D721Med (cell line): ENCODE results near the gene OR13H1.
"Not testable (repeated sequence)": the region's sequence is repeated elsewhere in the genome, so short reads cannot be mapped to it uniquely, and the experiment has no call there.

Source experiments
- DNase-seq: peaks from one replicate; pipeline ENCODE4 v3.0.0; 2011; ENCODE audit warnings: low spot score; ENCODE audit not compliant: insufficient read length
- FAIRE-seq: peaks from 2 replicates; lab custom pipeline; 2011; peaks lifted over from hg19 to GRCh38; lab: Jason Lieb, UNC
- TF ChIP-seq, protein P1 (sequence below): IDR thresholded peaks from 2 replicates; pipeline ENCODE4 v1.5.1; 2012; ENCODE audit warnings: mild to moderate bottlenecking, control low read depth; ENCODE audit not compliant: insufficient read depth; ENCODE audit errors: missing control alignments

The OR13H1 gene

DNA sequence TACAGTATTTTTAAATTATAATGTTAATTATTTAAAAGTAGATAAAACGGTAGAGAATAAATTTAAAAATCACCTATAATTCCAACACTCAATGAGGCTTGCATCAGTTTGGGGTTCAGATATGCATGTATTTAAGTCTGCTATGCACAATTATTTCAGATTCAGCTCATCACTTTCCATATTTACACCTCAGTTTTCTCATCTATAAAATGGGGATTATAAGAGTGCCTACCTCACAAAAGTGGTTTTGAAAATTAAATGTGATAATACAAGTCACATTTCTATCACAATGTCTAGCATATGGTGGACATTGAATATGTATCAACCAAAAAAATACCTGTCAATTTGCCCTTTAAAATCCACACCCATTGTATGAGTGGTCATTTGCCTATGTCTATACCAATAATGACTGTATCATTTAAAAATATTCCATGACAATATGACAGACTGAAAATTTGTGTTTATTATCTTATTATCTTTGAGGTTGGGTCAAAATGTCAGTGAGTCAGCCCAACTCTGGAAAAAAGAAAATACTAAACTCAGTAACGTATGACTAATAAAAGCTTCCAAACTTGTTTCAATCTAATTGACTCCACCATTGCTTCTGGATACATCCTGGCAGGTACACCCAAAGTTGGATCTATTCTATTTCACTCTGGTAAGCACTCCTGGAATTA is 20.8 kb downstream of the OR13H1 start:
- TF ChIP-seq, protein P1, sequence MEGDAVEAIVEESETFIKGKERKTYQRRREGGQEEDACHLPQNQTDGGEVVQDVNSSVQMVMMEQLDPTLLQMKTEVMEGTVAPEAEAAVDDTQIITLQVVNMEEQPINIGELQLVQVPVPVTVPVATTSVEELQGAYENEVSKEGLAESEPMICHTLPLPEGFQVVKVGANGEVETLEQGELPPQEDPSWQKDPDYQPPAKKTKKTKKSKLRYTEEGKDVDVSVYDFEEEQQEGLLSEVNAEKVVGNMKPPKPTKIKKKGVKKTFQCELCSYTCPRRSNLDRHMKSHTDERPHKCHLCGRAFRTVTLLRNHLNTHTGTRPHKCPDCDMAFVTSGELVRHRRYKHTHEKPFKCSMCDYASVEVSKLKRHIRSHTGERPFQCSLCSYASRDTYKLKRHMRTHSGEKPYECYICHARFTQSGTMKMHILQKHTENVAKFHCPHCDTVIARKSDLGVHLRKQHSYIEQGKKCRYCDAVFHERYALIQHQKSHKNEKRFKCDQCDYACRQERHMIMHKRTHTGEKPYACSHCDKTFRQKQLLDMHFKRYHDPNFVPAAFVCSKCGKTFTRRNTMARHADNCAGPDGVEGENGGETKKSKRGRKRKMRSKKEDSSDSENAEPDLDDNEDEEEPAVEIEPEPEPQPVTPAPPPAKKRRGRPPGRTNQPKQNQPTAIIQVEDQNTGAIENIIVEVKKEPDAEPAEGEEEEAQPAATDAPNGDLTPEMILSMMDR = no peak
- DNase-seq = no peak
- FAIRE-seq = no peak

DNA sequence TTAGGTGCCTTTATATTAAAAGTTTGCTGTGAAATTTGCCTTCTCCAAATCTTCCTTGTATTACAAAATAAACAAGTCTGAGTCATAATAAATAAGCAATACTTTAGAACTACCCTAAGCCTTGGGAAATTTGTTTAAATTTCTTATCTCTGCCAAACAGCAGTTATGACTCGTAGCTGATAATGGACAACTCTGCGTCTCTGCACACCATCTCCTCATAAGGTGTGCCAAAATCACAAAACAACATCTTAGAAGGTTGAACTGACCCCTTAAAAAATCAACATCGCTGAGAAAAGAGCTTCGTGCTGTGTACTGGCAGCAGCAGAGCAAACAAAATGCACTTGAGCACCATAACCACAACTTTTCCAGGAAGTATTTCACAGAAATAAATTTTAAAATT is 22.0 kb downstream of the OR13H1 start:
- TF ChIP-seq, protein P1 = no peak
- DNase-seq = no peak
- FAIRE-seq = no peak

- DNase-seq (no peak), FAIRE-seq (no peak)
- TF ChIP-seq, protein P1 = no peak
Measured at GRCh38 chrX:131571348-131571747, 27.5 kb downstream of the OR13H1 start.

GRCh38 chrX:131572372-131573014 is 28.6 kb downstream of the OR13H1 start:
- no peak for FAIRE-seq
- DNase-seq = no peak
- TF ChIP-seq, protein P1 = no peak

- FAIRE-seq = no peak
- TF ChIP-seq, protein P1 = no peak
Measured at GRCh38 chrX:131577413-131577812, 33.5 kb downstream of the OR13H1 start.

GRCh38 chrX:131577999-131578734 is 34.3 kb downstream of the OR13H1 start:
- FAIRE-seq = no peak
- TF ChIP-seq, protein P1 = no peak
- no peak for DNase-seq

More at GRCh38 chrX:131577413-131577812, 33.5 kb downstream of the OR13H1 start:
- DNase-seq = no peak

GRCh38 chrX:131578735-131579367 is 35.0 kb downstream of the OR13H1 start:
- not testable (repeated sequence) for DNase-seq, FAIRE-seq
